HUES48 (cell line): Measurements from ENCODE around the gene CILP.

Experiments used
- H3K27ac ChIP-seq: one replicate; pipeline ENCODE4 v1.7.0; 2013; ENCODE audit warnings: low read depth, low read length, inconsistent platforms
- H3K27me3 ChIP-seq: 2 replicates; pipeline ENCODE4 v1.6.1; 2013; ENCODE audit warnings: mild to moderate bottlenecking, low read length; ENCODE audit not compliant: control insufficient read depth, insufficient read depth
- H3K36me3 ChIP-seq: 2 replicates; pipeline ENCODE4 v1.6.1; 2013; ENCODE audit warnings: low read length; ENCODE audit not compliant: control insufficient read depth, insufficient read depth
- H3K4me1 ChIP-seq: 2 replicates; pipeline ENCODE4 v1.6.1; 2013; ENCODE audit warnings: mild to moderate bottlenecking, low read length; ENCODE audit not compliant: control insufficient read depth, insufficient read depth
- H3K4me3 ChIP-seq: 2 replicates; pipeline ENCODE4 v1.5.1; 2013; ENCODE audit warnings: mild to moderate bottlenecking, low read depth, low read length
- H3K9ac ChIP-seq: 2 replicates; pipeline ENCODE4 v1.6.1; 2013; ENCODE audit warnings: mild to moderate bottlenecking, low read depth, low read length, moderate library complexity
- H3K9me3 ChIP-seq: 2 replicates; pipeline ENCODE4 v1.6.1; 2013; ENCODE audit warnings: low read length; ENCODE audit not compliant: control insufficient read depth, insufficient read depth

Gene CILP

DNA sequence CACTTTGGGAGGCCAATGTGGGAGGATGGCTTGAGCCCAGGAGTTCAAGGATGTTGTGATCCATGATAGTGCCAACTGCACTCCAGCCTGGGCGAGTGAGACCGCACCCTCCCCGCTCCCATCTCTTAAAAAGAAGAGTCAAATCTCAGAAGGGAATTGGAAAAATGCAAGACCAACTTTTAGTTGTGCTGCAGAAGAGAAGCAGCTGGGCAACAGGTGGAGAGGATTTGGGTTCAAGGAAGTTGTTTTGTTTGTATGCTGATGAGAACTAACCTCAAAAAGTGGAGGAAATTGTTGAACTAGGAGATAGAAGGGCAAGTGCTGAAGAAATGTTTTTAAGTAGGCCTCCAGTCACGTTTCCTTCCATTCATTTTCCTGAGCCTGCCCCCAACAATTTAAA, 64.8 kb downstream of the CILP start:
- peaks cover 21% of the 10 kb centered on the region for H3K36me3 ChIP-seq
- no peak overlapping the region for H3K4me3 ChIP-seq
- H3K27me3 ChIP-seq, result no peaks in the 10 kb centered on the region
- no peaks in the 10 kb centered on the region for H3K4me1 ChIP-seq
- no peaks in the 10 kb centered on the region for H3K9me3 ChIP-seq
- no peak overlapping the region for H3K27ac ChIP-seq
- no peak overlapping the region for H3K9ac ChIP-seq
